ENCODE results near the gene FAM83E.

Gene FAM83E

DNA sequence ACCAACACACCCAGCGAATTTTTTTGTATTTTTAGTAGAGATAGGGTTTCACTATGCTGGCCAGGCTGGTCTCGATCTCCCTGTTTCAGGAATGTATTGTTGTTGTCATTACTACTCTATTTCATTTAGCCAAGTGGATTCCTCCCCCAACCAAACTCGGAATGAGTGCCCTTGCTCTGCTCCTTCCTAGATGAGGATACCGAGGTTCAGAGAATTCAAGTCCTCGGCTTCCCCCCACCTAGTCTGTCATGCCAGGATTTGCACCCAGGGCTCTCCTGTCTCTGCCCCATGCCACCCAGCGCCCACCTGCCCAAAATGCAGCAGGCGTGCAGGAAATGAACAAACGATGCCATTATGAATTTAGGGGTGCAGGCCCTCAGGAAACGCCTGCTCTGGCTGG, 11.9 kb downstream of the FAM83E start:
- Histone ChIP-seq H3K4me1 (ENCODE audit: control insufficient read depth, insufficient read depth, low read length) (no peaks in the 10 kb centered on the region), H3K9ac (ENCODE audit: low read depth, low read length) (no peak overlapping the region), H3K4me3 (ENCODE audit: low read length) (no peak overlapping the region), H3K36me3 (ENCODE audit: insufficient read depth, low read length) (no peaks in the 10 kb centered on the region), H3K4me2 (ENCODE audit: low read length) (no peak overlapping the region), H3K27me3 (ENCODE audit: control insufficient read depth, insufficient read depth, low read length) (peaks cover 7% of the 10 kb centered on the region), H3K9me3 (replicated peaks; ENCODE audit: low read length) (no peaks in the 10 kb centered on the region)

DNA sequence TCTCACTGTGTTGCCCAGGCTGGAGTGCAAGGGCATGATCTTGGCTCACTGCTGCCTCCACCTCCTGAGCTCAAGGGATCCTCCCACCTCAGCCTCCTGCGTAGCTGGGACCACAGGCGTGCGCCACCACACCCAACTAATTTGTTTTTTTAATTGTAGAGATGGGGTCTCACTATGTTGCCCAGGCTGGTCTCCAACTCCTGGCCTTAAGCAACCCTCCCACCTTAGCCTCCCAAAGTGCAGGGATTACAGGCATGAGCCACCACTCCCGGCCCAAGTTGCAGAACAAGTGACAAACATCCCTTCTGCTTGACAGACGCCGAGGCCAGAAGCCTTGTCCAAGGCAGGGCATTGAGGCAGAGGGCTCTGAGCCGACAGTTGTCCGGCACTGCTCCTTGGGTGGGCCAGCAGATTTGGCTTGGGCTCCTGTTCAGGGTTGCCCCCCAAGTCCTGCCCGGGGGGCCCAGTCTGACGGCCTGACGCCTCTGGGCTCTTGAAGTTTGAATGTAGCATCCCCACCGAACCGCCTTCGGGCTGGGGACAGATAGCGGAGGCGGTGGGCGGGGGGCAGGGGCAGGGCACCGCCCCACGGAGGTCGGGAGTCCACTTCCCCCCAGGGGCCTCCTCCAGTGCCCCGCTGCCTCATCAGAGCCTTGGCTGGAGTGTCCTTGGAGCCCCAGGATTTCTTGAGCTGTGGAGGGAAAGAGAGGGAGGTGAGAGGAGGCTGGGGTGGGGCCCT, 14.0 kb downstream of the FAM83E start:
- no peak overlapping the region for H3K9ac ChIP-seq (ENCODE audit: low read depth, low read length)
- H3K27me3 ChIP-seq (ENCODE audit: control insufficient read depth, insufficient read depth, low read length) = peaks cover 7% of the 10 kb centered on the region
- H3K36me3 ChIP-seq (ENCODE audit: insufficient read depth, low read length) = no peaks in the 10 kb centered on the region
- H3K4me3 ChIP-seq (ENCODE audit: low read length) = no peak overlapping the region
- H3K4me1 ChIP-seq (ENCODE audit: control insufficient read depth, insufficient read depth, low read length) = no peaks in the 10 kb centered on the region
- H3K9me3 ChIP-seq (replicated peaks; ENCODE audit: low read length) = no peaks in the 10 kb centered on the region
- H3K4me2 ChIP-seq (ENCODE audit: low read length) = no peak overlapping the region

DNA sequence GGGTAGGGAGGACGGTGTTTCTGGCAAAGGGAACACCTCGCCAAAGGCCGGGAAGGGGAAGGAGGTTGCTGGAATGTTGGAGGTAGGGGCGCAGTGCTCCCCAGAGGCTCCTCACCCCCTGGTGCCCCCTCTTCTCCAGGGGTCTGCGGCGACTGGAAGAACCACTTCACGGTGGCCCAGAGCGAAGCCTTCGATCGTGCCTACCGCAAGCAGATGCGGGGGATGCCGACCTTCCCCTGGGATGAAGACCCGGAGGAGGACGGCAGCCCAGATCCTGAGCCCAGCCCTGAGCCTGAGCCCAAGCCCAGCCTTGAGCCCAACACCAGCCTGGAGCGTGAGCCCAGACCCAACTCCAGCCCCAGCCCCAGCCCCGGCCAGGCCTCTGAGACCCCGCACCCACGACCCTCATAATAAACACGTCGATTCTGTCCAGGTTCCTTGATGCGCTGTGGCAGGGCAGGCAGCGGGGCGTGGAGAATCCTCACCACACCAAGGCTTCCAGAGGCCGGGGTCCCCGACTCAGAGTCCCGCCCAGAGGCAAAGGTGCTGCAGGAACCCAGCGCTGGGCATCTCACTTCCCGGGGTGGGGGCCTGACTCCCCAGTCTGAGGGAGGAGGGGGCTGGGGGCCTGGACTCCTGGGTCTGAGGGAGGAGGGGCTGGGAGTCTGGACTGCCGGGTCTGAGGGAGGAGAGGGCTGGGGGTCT, 15.7 kb downstream of the FAM83E start:
- Histone ChIP-seq H3K4me3 (ENCODE audit: low read length) (no peak overlapping the region), H3K9me3 (replicated peaks; ENCODE audit: low read length) (no peaks in the 10 kb centered on the region), H3K36me3 (ENCODE audit: insufficient read depth, low read length) (no peaks in the 10 kb centered on the region), H3K9ac (ENCODE audit: low read depth, low read length) (no peak overlapping the region), H3K4me2 (ENCODE audit: low read length) (no peak overlapping the region), H3K4me1 (ENCODE audit: control insufficient read depth, insufficient read depth, low read length) (no peaks in the 10 kb centered on the region), H3K27me3 (ENCODE audit: control insufficient read depth, insufficient read depth, low read length) (peaks cover 7% of the 10 kb centered on the region)

DNA sequence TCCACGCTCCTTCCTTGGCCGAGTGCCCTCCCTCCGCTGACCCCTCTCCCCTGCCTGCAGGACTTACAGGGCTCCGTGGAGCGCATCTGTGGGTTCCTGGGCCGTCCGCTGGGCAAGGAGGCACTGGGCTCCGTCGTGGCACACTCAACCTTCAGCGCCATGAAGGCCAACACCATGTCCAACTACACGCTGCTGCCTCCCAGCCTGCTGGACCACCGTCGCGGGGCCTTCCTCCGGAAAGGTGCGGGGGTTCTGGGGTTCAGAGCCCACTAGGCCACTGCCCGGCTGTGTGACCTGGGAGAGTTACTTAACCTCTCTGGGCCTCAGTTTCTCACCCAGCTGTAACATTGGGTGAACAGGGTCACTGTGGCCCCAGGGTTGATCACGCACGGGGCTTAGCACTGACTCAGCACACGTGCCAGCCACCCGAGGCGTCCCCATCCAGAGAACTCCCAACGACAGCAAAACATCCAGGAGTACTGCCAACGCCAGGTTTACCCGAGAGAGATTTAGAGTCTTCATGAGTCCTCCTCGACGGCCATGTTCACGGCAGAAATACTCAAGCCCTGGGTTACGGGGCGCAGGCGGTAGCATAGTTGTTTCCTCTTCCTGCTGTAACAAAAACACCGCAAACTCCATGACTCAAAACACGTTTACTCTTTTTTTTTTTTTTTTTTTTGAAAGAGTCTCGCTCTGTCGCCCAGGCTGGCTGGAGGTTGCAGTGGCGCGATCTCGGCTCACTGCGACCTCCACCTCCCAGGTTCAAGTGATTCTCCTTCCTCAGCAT, 18.0 kb downstream of the FAM83E start:
- Histone ChIP-seq H3K9me3 (replicated peaks; ENCODE audit: low read length) (no peaks in the 10 kb centered on the region), H3K4me2 (ENCODE audit: low read length) (no peak overlapping the region), H3K36me3 (ENCODE audit: insufficient read depth, low read length) (no peaks in the 10 kb centered on the region), H3K4me3 (ENCODE audit: low read length) (no peak overlapping the region), H3K4me1 (ENCODE audit: control insufficient read depth, insufficient read depth, low read length) (no peaks in the 10 kb centered on the region), H3K27me3 (ENCODE audit: control insufficient read depth, insufficient read depth, low read length) (peaks cover 7% of the 10 kb centered on the region), H3K9ac (ENCODE audit: low read depth, low read length) (no peak overlapping the region)

DNA sequence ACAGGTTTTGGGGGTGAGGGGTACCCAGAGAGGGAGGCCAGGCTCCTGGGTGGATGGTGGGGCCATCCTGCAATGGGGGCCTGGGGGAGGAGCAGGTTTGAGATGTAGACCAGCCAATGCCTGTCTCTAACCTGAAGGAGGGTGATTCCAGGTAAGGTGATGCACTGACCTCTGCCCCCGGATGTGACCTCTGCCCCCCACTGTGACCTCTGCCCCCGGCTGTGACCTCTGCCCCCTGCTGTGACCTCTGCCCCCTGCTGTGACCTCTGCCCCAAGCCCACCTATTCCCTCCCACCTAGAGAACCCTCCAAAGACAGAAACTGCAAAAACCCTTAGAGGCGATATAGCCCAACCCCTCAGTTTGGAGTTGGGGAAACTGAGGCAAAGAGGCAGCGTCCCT, 18.6 kb downstream of the FAM83E start:
- Histone ChIP-seq H3K4me3 (ENCODE audit: low read length) (no peak overlapping the region), H3K4me2 (ENCODE audit: low read length) (no peak overlapping the region), H3K36me3 (ENCODE audit: insufficient read depth, low read length) (no peaks in the 10 kb centered on the region), H3K9me3 (replicated peaks; ENCODE audit: low read length) (no peaks in the 10 kb centered on the region), H3K27me3 (ENCODE audit: control insufficient read depth, insufficient read depth, low read length) (peaks cover 7% of the 10 kb centered on the region), H3K9ac (ENCODE audit: low read depth, low read length) (no peak overlapping the region), H3K4me1 (ENCODE audit: control insufficient read depth, insufficient read depth, low read length) (no peaks in the 10 kb centered on the region)

DNA sequence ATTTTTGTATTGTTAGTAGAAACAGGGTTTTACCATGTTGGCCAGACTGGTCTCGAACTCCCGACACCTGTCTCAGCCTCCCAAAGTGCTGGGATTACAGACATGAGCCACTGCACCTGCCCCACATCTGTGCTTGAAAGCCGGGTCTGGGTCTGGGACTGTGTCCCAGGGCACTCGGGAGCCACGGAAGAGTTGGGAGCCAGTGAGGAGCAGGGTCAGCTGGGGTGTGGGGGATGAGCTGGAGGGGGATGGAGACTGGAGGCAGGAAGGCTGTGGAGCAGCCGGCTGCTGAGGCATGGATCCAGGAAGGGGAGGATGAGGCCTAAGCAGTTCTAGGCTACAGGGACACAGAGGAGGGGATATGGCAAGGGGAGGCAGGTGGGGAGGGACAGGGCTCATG, 19.0 kb downstream of the FAM83E start:
- Histone ChIP-seq H3K4me3 (ENCODE audit: low read length) (no peak overlapping the region), H3K9me3 (replicated peaks; ENCODE audit: low read length) (no peaks in the 10 kb centered on the region), H3K4me1 (ENCODE audit: control insufficient read depth, insufficient read depth, low read length) (no peaks in the 10 kb centered on the region), H3K4me2 (ENCODE audit: low read length) (no peak overlapping the region), H3K9ac (ENCODE audit: low read depth, low read length) (no peak overlapping the region), H3K36me3 (ENCODE audit: insufficient read depth, low read length) (no peaks in the 10 kb centered on the region), H3K27me3 (ENCODE audit: control insufficient read depth, insufficient read depth, low read length) (peaks cover 7% of the 10 kb centered on the region)

DNA sequence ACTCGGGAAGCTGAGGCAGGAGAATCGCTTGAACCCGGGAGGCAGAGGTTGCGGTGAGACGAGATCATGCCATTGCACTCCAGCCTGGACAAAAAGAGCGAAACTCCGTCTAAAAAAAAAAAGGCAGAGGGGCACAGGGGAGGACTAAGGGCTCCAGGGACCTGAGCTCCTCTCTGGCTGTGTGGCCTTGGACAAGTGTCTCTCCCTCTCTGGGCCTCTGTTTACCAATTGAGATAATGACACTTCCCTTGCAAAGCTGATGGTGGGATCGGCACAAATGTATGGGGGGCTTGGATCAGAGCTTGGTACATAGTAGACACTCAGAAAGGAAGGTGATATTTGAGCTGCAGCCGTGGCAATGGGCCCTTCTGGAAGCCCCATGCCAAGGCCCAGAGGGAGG, 19.7 kb downstream of the FAM83E start:
- Histone ChIP-seq H3K4me2 (ENCODE audit: low read length) (no peak overlapping the region), H3K36me3 (ENCODE audit: insufficient read depth, low read length) (no peaks in the 10 kb centered on the region), H3K9me3 (replicated peaks; ENCODE audit: low read length) (no peaks in the 10 kb centered on the region), H3K4me3 (ENCODE audit: low read length) (no peak overlapping the region), H3K4me1 (ENCODE audit: control insufficient read depth, insufficient read depth, low read length) (no peaks in the 10 kb centered on the region), H3K27me3 (ENCODE audit: control insufficient read depth, insufficient read depth, low read length) (peaks cover 7% of the 10 kb centered on the region), H3K9ac (ENCODE audit: low read depth, low read length) (no peak overlapping the region)

DNA sequence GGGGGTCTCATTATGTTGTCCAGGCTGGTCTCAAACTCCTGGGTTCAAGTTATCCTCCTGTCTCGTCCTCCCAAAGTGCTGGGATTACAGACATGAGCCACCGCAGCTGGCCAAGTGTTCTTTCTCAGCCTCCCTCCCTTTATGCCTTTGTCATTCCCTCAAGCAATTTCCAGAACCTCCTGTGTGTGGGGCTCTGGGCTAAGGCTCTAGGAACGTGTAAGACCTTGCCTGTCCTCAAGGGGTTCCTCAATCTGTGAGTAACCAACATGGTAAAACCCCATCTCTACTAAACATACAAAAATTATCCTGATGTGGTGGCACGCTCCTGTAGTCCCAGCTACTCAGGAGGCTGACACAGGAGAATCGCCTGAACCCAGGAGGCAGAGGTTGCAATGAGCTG, 23.9 kb downstream of the FAM83E start:
- H3K27me3 ChIP-seq (ENCODE audit: control insufficient read depth, insufficient read depth, low read length) = no peaks in the 10 kb centered on the region
- peaks cover 4% of the 10 kb centered on the region for H3K4me1 ChIP-seq (ENCODE audit: control insufficient read depth, insufficient read depth, low read length)
- H3K4me3 ChIP-seq (ENCODE audit: low read length) = no peak overlapping the region
- no peaks in the 10 kb centered on the region for H3K36me3 ChIP-seq (ENCODE audit: insufficient read depth, low read length)
- H3K4me2 ChIP-seq (ENCODE audit: low read length) = no peak overlapping the region
- no peak overlapping the region for H3K9ac ChIP-seq (ENCODE audit: low read depth, low read length)
- no peaks in the 10 kb centered on the region for H3K9me3 ChIP-seq (replicated peaks; ENCODE audit: low read length)

DNA sequence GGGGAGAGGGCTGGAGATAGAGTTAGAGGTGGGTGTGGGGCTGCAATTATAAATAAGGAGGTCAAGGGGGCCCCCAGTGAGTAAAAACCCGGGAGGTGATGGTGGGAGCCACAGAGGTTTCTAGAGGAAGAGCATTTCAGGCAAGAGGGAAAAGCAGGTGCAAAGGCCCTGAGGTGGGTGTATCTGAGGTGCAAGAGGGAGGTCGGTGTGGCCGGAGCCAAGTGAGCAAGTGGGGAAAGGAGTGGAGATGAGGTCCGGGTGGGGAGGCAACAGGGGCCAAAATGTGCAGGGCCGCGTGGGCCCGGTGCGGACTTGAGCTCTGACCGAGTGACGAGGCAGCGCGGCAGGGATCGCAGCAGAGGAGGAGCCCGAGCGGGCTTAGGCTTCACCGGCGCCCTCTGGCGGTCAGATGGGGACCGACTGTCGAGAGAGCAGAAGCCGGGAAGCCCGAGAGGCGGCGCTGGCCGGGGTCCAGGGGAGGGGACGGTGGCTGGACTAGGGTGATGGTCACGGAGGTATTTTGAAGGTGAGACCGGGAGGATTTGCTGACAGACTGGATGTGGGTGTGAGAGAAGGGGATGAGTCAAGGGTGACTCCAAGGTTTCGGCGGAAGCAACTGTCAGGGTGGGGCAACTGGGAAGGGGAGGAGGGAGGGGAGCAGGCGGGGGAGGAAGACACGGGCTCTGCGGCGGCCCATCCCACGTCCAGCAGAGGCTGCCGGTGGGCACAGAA, 26.0 kb downstream of the FAM83E start:
- Histone ChIP-seq H3K4me1 (ENCODE audit: control insufficient read depth, insufficient read depth, low read length) (peaks cover 7% of the 10 kb centered on the region), H3K27me3 (ENCODE audit: control insufficient read depth, insufficient read depth, low read length) (no peaks in the 10 kb centered on the region), H3K9me3 (replicated peaks; ENCODE audit: low read length) (no peaks in the 10 kb centered on the region), H3K9ac (ENCODE audit: low read depth, low read length) (peak overlapping the region; percentile 3), H3K36me3 (ENCODE audit: insufficient read depth, low read length) (no peaks in the 10 kb centered on the region), H3K4me3 (ENCODE audit: low read length) (peak overlapping the region; percentile 51), H3K4me2 (ENCODE audit: low read length) (peak overlapping the region; percentile 73)

DNA sequence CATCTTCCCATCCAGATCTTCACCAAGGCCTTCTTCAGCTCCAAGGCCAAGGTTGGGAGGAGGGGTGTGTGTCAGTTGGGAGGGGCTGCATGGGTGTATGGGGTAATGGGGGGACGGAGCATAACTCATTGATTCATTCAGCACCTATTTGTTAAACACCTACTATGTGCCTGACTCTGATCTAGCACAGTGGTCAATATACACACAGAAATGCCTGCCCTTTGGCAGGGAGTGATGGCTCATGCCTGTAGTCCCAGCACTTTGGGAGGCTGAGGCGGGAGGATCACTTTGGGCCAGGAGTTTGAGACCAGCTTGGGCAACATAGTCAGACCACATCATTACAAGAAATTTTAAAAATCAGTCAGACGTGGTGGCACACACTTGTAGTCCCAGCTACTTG, 27.5 kb downstream of the FAM83E start:
- Histone ChIP-seq H3K4me2 (ENCODE audit: low read length) (no peak overlapping the region), H3K36me3 (ENCODE audit: insufficient read depth, low read length) (no peaks in the 10 kb centered on the region), H3K4me1 (ENCODE audit: control insufficient read depth, insufficient read depth, low read length) (peaks cover 7% of the 10 kb centered on the region), H3K9me3 (replicated peaks; ENCODE audit: low read length) (no peaks in the 10 kb centered on the region), H3K27me3 (ENCODE audit: control insufficient read depth, insufficient read depth, low read length) (no peaks in the 10 kb centered on the region), H3K4me3 (ENCODE audit: low read length) (no peak overlapping the region), H3K9ac (ENCODE audit: low read depth, low read length) (no peak overlapping the region)

DNA sequence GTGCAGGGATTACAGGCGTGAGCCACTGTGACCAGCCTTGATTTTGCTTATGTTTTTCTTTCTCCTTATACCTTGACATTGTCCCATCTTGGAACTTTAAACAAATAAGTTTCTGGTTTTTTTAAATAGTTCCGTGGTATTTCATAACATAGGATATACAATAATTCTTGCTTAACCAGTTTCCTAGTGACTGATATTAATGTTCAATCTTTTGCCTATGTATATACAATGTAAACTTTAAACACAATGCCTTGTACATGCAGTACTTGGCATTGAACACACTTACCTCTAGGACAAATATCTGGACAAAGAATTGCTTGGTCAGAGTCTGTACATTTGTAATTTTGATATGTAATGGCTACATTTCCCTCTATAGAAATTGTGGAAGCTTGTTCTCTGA, 32.7 kb downstream of the FAM83E start:
- H3K27me3 ChIP-seq (ENCODE audit: control insufficient read depth, insufficient read depth, low read length) = no peaks in the 10 kb centered on the region
- H3K4me2 ChIP-seq (ENCODE audit: low read length) = no peak overlapping the region
- no peak overlapping the region for H3K4me3 ChIP-seq (ENCODE audit: low read length)
- no peaks in the 10 kb centered on the region for H3K36me3 ChIP-seq (ENCODE audit: insufficient read depth, low read length)
- no peaks in the 10 kb centered on the region for H3K9me3 ChIP-seq (replicated peaks; ENCODE audit: low read length)
- H3K4me1 ChIP-seq (ENCODE audit: control insufficient read depth, insufficient read depth, low read length) = peaks cover 3% of the 10 kb centered on the region
- no peak overlapping the region for H3K9ac ChIP-seq (ENCODE audit: low read depth, low read length)
